CMK (cell line): Measurements from ENCODE around the gene ERRFI1.

Experiments used
- DNase-seq: peaks from one replicate; pipeline ENCODE4 v3.0.0-alpha.2; 2010; ENCODE audit warnings: low read depth

ERRFI1 gene

DNA sequence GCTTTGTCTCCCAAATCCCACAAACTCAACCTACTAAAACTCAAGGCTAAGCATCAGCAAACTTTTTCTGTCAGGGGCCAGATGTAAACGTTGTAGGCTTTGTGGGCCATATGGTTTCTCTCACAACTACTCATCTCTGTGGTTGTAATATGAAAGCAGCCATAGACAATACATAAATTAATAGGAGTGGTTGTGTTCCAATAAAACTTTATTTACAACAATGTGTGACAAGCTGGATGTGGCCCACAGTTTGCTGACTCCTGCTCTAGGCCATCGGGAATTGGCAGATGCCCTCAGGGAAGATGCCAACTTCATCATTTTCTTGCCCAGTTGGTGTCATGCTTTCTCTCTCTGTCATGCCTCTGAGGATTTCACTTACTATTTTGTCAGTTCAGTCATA, 17.5 kb upstream of the ERRFI1 start:
- no peak for DNase-seq

DNA sequence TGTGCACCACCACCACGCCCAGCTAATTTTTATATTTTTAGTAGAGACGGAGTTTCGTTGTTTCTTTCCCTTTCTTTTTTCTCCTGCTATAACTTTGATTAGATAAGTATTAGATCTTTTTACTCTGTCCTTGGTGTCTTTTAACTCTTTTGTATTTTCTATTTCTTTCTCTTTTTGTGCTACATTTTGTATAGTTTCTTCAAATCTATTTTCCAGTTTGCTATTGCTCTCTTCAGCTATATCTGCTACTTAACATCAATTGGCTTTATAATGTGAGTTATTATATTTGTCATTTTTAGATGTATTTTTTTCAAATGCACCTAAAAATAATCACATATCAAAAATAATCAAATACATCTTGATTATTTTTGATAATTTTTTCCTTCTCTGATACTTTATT, 16.0 kb upstream of the ERRFI1 start:
- no peak for DNase-seq

DNA sequence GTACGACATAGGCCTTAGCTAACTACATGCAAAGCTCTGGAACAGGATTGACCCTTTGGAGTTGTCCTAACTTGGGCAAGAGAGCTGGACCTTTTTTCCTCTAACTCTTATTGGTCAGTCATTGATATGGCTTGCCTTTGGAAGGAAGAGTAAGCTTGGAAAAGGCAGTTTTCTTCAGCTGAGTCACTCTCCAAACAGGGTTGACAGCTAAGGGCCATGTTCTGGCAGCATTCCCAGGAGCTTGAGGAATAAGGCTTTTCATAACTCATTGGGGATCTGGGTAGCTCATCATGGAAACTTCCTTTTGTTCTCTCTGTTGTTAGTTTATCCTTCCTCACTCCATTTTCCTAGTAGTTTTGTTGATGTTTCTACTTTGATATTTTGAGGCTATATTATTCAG, 14.5 kb upstream of the ERRFI1 start:
- no peak for DNase-seq

DNA sequence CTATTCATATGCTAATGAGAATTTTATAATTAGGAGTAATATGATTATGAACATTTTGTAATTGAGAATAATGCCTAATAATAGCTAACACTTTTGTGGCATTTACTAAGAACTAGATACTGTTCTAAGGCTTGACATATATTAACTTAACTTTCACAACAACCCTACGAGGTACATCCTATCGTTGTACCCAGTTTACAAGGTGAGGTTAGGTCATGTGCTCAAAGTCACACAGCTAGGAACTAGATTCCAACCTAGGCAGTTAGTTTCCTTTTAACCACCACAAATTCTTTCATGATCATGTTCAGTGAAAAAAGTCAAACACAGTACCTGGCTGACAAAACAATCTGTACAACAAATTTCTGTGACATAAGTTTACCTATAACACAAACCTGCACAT, 13.0 kb upstream of the ERRFI1 start:
- no peak for DNase-seq

DNA sequence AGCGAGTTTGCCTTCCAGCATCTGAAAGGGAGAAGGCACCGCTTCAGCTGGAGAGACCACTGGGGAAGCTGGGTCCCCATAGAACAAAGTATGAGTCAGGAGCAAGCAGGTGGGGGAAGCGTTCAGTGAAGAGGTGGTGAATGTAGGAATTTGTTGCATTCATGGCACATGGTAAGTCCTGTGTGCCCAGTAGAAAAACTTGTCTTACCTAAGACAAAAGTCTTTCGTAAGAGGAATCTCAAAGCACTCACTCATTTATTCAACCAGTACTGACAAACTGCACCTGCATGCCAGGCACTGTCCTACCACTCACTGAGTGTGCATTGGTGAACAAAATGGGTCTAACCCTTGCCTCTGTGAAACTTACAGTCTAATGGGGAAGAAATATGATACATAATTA, 9.2 kb upstream of the ERRFI1 start:
- no peak for DNase-seq

DNA sequence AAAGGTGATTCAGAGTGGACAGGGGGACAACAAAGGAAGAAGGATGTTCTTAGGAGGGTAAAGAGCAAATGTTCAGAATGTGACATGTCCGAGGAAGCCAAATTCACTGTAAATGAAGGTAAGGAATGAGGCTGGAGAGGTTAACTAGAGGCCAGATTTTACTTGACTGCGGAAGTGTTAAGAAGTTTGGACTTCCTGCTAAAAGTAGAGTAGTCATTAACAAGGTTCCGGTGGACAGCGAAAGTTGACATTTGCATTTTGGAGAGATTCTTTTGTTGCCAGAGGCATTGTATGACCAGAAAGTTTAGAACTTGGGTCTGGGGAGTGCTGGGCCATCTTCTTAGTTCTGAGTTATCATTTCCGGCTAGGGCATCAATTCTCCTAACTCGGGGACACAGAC, 7.2 kb upstream of the ERRFI1 start:
- DNase-seq = no peak

DNA sequence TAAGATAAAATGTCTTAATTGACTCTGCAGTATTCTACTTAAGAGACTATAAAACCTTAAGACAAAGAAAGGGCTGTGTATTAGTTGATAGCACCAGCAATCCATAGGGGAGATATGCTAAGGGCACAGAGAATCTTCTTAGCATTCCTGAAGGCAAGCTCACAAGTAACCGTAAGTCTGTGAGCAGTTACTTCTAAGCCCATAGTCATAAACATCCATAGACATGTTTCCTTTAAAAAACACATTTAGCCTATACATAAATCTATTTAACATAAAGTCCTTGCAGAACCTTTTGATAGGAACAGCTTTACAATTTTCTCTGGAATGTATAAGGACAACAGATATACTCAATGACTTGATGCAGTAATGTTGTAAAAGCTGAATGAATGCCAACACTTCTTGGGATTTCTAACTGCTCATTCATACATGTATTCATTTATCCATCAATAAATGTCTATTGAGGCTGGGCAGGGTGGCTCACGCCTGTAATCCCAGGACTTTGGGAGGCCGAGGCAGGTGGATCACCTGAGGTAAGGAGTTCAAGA, 6.3 kb upstream of the ERRFI1 start:
- no peak for DNase-seq

DNA sequence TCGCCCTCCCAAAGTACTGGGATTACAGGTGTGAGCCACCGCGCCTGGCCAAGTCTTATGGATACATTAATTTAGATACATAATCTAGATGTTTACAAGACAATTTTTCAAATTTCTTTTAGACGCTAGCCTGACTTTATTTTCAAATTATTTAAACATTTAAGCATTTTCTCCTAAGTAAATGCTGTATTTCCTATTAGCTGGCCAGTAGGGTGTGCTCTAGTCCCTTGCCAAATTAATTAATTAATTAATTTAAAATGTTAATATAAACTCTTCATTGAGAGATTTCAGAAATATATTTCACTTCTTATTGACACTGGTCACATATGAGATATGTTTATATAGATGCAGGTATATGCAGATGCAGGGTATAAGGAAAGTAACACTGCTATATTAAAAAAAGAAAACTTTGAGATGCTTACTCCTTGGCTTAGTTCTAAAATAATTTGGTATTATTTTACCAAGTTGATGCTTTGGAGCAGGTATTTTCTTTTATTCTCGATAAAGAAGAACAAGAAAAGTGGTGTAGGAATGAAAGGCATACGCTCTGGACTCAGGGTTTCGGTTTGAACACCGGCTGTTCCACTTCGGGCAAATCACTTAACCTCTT, 5.2 kb upstream of the ERRFI1 start:
- no peak for DNase-seq

DNA sequence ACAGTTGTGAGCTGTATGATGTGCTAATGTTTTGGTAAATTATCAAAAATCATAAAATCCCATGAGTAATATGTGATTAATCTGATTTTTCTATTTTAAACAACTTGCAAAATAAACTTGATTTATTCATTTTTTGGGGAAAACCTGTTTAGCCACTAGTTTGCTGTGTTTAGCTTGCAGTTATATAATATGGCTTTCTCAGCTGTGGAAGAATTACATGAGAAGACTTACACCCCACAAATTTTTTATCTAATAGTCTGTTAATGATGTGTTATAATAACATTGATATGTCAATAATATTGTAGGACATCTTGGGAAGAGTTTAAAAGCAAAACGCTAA, 2.4 kb upstream of the ERRFI1 start:
- no peak for DNase-seq

DNA sequence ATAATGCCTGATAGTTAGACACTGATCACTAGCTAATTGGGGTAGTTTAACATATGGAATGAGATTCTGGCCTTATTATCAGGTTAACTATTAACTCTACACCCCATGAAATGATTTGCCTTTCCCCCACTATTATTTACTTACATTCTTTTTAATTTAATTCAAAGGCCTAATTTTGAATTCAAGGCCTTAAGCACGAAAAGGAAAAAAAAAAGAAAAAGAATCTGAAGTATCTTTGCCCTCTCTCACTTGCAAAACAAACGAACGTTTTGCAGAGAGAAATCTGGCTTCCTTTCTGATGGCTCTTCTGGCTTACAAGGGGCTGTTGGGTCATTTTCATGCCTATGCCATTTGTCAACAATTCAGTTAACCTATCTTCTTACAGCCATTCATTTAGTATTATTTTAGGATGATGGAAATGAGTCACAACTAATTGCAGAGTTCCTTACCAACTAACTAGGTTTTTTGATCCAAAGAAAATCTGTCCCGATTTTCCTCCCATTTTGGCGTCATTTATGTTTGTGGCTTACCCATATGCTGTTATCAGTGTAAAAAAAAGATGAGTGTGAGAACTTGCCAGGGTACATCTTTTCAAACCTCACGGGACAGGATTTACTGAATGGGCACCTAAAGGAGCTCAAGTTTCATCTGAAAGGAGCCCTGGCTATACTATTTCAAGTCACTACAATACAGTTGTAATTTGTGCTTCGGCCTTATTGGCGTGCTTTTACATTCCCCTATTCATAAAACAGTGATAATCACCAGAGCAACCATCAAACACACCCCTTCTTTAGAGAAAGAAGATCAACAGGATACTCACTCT, 1.9 kb upstream of the ERRFI1 start:
- DNase-seq = no peak

DNA sequence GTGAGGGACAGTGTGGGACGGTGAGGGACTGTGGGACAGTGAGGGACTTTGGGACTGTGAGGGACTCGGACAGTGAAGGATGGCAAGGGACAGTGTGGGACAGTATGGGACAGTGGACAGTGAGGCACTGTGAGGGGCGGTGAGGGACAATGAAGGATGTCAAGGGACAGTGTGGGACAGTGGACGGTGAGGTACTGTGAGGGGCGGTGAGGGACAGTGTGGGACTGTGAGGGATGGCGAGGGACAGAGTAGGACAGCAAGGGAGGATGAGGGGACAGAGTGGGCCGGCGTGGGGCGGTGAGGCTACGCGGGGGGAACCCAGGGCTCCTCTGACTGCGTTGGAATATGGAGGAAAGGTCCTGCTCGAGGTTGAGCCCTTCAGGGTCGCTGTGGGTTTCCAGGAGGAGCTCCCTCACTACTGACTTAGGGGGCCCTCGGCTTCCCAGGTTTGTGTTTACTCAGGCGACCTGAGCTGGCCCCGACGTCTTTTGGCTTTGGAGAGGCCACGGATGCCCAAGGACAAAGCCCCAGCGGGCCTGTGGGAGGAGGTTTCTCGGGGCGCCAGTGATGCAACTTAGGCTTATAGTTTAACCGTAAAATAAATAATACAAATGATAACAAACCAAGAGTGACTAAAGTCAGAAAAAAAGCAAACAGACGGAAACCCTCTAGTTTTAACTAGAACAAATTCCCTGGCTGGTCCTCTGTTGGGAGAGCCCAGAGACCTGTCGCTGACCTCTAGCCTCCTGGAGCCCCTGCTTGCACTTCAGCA, 1.1 kb upstream of the ERRFI1 start:
- DNase-seq = no peak

DNA sequence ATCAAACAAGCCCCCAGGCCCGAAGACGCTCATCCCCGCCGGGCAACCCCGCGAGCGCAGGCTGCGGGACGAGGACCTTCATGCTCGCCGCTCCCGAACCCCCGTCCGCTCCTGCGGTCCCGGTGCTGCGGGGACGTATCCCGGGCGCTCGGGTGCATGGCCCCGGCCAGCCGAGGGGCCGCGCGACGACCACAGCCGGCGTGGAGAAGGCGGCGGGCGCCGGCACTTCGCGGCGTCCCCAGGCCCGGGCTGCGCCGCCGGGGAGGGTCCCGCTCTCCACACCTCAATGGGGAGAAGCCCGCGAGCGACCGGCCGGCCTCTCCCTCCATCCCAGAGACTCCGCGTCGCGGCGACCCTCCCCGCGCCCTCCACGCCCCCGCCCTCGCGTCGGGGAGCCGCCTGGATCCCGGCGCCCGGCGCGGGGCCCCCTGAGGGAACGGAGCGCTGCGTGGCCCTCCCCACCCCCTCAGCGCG, 401 bp downstream of the ERRFI1 start:
- no peak for DNase-seq

DNA sequence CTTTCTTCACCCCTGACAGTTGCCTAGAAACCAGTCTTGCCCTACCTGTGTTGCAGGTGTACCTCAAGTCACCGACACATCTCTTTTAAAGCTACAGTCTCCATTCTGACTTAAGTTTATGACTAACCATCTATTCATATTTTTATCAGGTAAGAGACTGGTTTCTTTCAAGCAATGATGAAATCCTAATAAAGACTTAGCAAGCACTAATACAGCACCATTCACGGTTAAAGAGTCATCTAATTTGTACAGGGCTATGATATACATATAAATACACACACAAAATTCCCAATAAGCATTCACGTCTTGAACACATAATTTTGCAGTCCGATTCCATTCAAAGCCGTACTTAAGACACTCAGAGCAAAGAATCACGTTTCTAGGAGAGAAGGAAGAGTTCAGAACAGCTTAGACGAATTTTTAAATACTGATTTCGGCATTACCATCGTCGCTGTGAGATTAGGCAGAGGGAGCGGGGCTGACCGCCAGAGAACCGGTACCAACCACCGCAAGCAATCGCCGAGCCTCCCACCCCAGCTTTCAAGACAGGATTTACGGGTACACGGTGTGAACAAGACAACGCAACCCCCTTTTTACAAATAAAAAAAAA, 943 bp downstream of the ERRFI1 start:
- DNase-seq = no peak

DNA sequence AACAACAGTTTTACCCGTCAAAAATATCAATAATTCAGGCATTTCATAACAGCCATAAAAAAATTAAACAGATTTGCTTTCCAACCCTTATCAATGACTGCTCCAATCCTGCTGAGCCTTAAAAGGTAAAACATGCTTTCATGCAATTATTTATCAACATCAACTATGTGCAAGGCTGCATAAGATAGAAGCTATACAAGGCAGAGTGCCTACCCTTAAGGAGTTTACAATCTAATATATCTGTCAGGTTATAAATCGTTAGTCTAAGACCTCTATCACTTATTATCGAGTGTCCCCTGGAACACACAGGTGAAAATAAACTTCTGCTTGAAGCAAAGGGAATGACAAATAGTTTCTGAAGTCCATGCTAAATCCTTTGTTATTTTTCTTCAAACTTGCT, 1.8 kb downstream of the ERRFI1 start:
- DNase-seq = no peak

DNA sequence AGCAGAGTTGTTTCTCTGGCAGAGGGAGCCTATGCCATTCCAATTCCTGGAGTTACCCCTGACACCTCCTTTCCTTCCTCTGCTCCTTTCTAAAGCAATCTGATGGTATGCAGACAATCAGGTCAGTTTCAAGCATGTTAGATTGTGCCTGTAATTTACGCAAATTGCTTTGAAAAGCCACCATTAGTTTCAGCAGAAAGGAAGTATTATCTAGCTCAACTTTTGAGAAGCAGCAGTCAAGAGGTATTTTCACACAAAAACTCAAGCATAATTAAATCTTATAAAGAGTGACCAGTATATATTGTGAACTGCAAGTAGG, 2.2 kb downstream of the ERRFI1 start:
- DNase-seq = no peak

DNA sequence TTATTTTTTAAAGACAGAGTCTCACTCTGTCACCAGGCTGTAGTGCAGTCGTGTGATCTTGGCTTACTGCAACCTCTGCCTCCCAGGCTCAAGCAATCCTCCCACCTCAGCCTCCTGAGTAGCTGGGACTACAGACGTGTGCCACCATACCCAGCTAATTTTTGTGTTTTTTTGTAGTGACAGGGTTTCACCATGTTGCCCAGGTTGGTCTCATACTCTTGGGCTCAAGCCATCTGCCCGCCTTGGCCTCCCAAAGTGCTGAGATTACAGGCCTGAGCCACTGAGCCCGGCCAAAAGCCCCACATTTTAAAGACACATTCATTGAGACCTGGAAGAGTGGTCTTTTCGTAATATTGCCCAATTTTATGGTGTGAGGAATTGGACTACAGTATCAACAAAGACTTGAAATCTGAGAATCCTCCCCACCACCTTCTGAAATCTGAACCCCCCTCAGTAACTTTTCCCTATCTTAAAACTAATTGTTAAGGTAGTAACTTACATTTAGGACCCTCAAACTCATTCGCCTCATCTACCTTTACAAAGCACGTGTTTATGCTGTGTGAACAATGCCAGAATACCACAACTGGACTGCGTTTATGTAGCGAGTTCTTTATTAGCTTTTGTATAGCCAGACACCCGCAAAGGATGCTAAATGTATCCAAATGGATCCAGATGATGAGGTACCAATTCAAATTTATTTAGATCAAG, 2.7 kb downstream of the ERRFI1 start:
- no peak for DNase-seq

DNA sequence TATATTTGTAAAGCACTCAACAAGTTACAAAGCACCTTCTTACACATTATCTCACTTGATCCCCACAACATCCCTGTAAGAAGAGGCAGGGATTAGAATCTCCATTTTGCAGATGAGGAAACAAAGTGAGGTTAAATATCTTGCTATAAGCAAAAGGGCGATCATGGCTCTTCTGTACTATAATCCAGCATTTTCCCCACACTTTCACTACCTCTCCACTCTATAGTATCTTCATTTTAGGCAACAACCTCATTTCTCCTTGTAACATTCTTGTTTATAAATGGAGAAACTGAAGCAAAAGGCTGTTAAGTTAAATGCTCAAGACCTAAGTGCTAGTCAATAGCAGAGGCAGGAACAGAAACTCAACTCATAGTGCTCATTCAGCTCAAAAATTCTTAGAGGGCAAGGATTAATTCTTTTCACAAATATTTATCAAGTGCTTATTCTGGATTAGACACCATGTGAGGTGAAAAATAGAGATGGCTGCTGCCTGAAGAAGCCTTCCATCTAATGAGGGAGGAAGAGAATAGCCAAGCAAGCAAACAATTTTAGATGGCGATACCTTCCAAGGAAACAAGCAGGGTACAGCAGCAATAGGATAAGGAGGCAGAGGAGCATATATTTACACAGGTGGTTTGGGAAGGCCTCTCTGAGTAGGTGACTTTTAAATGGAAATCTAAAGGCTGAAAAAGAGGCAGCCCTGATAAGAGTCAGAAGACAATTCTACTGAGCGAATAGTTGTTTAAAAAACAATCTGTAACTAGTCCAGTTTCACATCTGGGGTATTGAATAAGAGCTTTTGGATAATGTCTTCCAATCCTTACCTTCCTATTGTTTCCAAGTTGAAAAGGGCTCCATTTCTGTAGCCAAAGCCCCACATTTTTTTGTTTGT, 3.5 kb downstream of the ERRFI1 start:
- no peak for DNase-seq

DNA sequence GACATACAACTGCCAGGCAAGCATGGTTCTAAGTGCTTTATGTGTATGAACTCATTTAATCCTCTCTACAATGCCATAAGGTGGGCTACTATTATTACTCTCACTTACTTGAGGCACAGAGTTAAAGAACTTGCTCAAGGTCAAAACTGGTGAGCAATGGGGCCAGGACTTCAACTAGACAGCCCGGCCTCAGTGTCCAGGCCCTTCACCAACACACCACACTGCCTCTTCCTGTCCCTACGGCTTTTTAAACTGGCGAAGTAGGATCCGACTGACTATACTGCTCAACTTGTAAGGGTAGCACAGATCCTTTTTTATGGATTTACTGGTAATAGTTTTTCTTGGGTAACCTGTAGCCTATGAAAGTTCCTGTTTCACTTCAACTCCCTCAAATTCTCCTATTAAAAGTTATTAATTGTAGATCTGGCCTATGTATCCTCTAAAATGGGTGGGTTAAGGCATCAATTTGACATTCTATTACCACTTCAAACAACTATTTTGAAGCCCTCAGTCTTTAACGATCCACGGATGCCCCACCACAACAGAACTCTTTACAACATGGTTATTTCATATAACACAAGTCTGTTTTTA, 4.3 kb downstream of the ERRFI1 start:
- DNase-seq = no peak

DNA sequence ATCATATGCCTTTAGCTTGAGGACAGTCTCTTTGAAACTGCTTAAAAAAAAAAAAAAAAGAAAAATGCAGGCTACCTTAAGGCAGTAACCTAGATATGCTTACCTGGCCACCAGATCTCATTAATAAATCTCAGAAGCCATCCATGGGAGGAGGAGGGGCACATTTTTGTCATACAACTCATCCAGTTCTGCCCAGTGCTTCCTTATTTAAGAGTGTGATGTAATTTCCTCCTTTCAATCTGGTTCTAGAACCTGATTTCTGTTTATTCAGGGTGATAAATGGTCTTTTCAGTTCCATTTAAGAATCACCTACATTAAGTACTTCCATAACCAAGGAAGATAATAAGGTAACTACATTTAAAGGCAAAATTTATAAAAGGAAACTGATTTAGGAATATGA, 6.1 kb downstream of the ERRFI1 start:
- no peak for DNase-seq

DNA sequence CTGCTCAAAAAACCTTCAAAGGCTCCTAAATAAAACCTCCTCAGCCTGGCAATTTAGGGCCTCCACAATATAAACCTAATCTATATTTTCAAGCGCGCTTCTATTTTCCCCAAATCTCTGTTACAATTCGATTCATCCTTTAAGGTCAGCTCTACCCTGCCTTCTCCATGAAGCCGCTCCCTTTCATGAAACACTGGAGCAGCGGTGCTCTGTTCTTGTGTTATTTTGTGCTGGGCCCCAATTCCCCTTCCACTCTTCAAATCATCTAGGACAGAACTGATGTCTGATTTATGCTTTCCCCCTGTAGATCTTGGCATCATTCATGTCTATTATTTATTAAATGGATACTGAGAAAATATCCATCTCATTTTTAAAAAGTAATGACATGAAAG, 6.9 kb downstream of the ERRFI1 start:
- DNase-seq = no peak
